HEK293 (cell line): ENCODE results near the gene PIM3.

Source experiments
- CTCF ChIA-PET: fragments of 350-600 bp; formaldehyde crosslinking; extraction: SDS; loops from one replicate; lab custom pipeline; 2021; ENCODE audit warnings: antibody characterized with exemption; lab: Yijun Ruan, JAX
- POLR2A ChIA-PET: fragments of 300-600 bp; formaldehyde crosslinking; extraction: SDS; loops from one replicate; lab custom pipeline; 2020; ENCODE audit warnings: antibody characterized with exemption, inconsistent platforms; lab: Yijun Ruan, JAX
- H3K27ac ChIP-seq: fragments of 200-500 bp; sonication (Bioruptor generic); 2 replicates; pipeline ENCODE4 v1.5.1; 2014; ENCODE audit warnings: low read depth, low read length, control low read depth, inconsistent platforms; ENCODE audit errors: extremely low read depth
- H3K36me3 ChIP-seq, 2 experiments: fragments of 200-500 bp in 1 of 2; sonication (Bioruptor generic) in 1 of 2; 1 replicate in 1 of 2; 2 replicates in 1 of 2; pipeline ENCODE4 v1.5.1; 2014 to 2017; ENCODE audit warnings: inconsistent platforms in 2 of 2, low read length in 2 of 2; ENCODE audit not compliant: control insufficient read depth in 2 of 2, insufficient read depth in 1 of 2
- H3K4me1 ChIP-seq: fragments of 200-500 bp; sonication (Bioruptor generic); 2 replicates; pipeline ENCODE4 v1.5.1; 2014; ENCODE audit warnings: mild to moderate bottlenecking, low read length, inconsistent platforms; ENCODE audit not compliant: control insufficient read depth, insufficient read depth
- H3K4me3 ChIP-seq: 2 replicates; pipeline ENCODE4 v1.5.1; 2011; ENCODE audit warnings: low read depth, mild to moderate bottlenecking, control low read depth, low read length, moderate library complexity
- H3K9me3 ChIP-seq: fragments of 200-500 bp; sonication (Bioruptor generic); 2 replicates; pipeline ENCODE4 v1.5.1; 2014; ENCODE audit warnings: low read depth, low read length, inconsistent platforms; ENCODE audit not compliant: control insufficient read depth, insufficient read depth
- BCL11A ChIP-seq: fragments of 450-650 bp; formaldehyde crosslinking; IDR thresholded peaks from 2 replicates; pipeline ENCODE4 v1.5.1; 2016; ENCODE audit warnings: low read depth, missing biosample characterization, missing genetic modification characterization
- BCL11B ChIP-seq: fragments of 450-650 bp; formaldehyde crosslinking; IDR thresholded peaks from 2 replicates; pipeline ENCODE4 v1.5.1; 2016; ENCODE audit warnings: low read depth, missing biosample characterization, missing genetic modification characterization
- EGR2 ChIP-seq: fragments of 450-650 bp; formaldehyde crosslinking; IDR thresholded peaks from 2 replicates; pipeline ENCODE4 v1.5.1; 2016; ENCODE audit warnings: low read depth, missing biosample characterization, missing genetic modification characterization
- GFI1B ChIP-seq: fragments of 450-650 bp; formaldehyde crosslinking; IDR thresholded peaks from 2 replicates; pipeline ENCODE4 v1.5.1; 2016; ENCODE audit warnings: missing biosample characterization, missing genetic modification characterization
- GLIS2 ChIP-seq: fragments of 450-650 bp; formaldehyde crosslinking; IDR thresholded peaks from 2 replicates; pipeline ENCODE4 v1.5.1; 2016; ENCODE audit warnings: missing biosample characterization, missing genetic modification characterization
- TRIM28 ChIP-seq: IDR thresholded peaks from 2 replicates; pipeline ENCODE4 v1.6.1; 2011; ENCODE audit warnings: low read length, control low read depth, borderline replicate concordance
- ZNF140 ChIP-seq: fragments of 450-650 bp; formaldehyde crosslinking; IDR thresholded peaks from 2 replicates; pipeline ENCODE4 v1.5.1; 2016; ENCODE audit warnings: missing biosample characterization, missing genetic modification characterization
- ZNF214 ChIP-seq: fragments of 450-650 bp; formaldehyde crosslinking; IDR thresholded peaks from 2 replicates; pipeline ENCODE4 v1.5.1; 2017; ENCODE audit warnings: missing biosample characterization, mild to moderate bottlenecking, missing genetic modification characterization, borderline replicate concordance
- ZNF274 ChIP-seq, 2 experiments: fragments of 200-500 bp in 1 of 2; fragments of 450-650 bp in 1 of 2; sonication (Bioruptor generic) in 1 of 2; formaldehyde crosslinking in 1 of 2; IDR thresholded peaks; 2 replicates each; pipeline versions ENCODE4 v1.5.1 to v1.6.1; 2014 to 2016; ENCODE audit warnings: borderline replicate concordance in 1 of 2, inconsistent platforms in 1 of 2, low read length in 1 of 2, missing biosample characterization in 1 of 2, missing genetic modification characterization in 1 of 2
- ZNF302 ChIP-seq: fragments of 450-650 bp; formaldehyde crosslinking; IDR thresholded peaks from 2 replicates; pipeline ENCODE4 v1.5.1; 2016; ENCODE audit warnings: missing biosample characterization, missing genetic modification characterization, low read depth
- ZNF350 ChIP-seq: fragments of 450-650 bp; formaldehyde crosslinking; IDR thresholded peaks from 2 replicates; pipeline ENCODE4 v1.5.0; 2017; ENCODE audit warnings: missing biosample characterization, mild to moderate bottlenecking, missing genetic modification characterization
- ZNF37A ChIP-seq: fragments of 450-650 bp; IDR thresholded peaks from 2 replicates; pipeline ENCODE4 v1.5.1; 2018; ENCODE audit warnings: missing biosample characterization, missing genetic modification characterization
- ZNF521 ChIP-seq: fragments of 450-650 bp; formaldehyde crosslinking; IDR thresholded peaks from 2 replicates; pipeline ENCODE4 v1.5.1; 2017; ENCODE audit warnings: missing biosample characterization, mild to moderate bottlenecking, missing genetic modification characterization
- ZNF544 ChIP-seq: fragments of 450-650 bp; formaldehyde crosslinking; IDR thresholded peaks from 2 replicates; pipeline ENCODE4 v1.5.0; 2017; ENCODE audit warnings: missing biosample characterization, missing genetic modification characterization
- ZNF549 ChIP-seq: fragments of 450-650 bp; IDR thresholded peaks from 2 replicates; pipeline ENCODE4 v1.5.1; 2018; ENCODE audit warnings: missing biosample characterization, missing genetic modification characterization, mild to moderate bottlenecking, inconsistent platforms, moderate library complexity
- ZNF558 ChIP-seq: fragments of 450-650 bp; formaldehyde crosslinking; IDR thresholded peaks from 2 replicates; pipeline ENCODE4 v1.5.1; 2016; ENCODE audit warnings: missing biosample characterization, missing genetic modification characterization
- ZNF707 ChIP-seq: fragments of 450-650 bp; formaldehyde crosslinking; IDR thresholded peaks from 2 replicates; pipeline ENCODE4 v1.5.1; 2016; ENCODE audit warnings: missing biosample characterization, missing genetic modification characterization
- ZNF791 ChIP-seq: fragments of 450-650 bp; formaldehyde crosslinking; IDR thresholded peaks from 2 replicates; pipeline ENCODE4 v1.5.1; 2016; ENCODE audit warnings: missing biosample characterization, missing genetic modification characterization
- ZNF837 ChIP-seq: fragments of 450-650 bp; formaldehyde crosslinking; IDR thresholded peaks from 2 replicates; pipeline ENCODE4 v1.5.1; 2016; ENCODE audit warnings: missing biosample characterization, missing genetic modification characterization
- TF ChIP-seq, protein P1 (sequence below): fragments of 450-650 bp; formaldehyde crosslinking; IDR thresholded peaks from 2 replicates; pipeline ENCODE4 v1.5.1; 2016; ENCODE audit warnings: missing biosample characterization, missing genetic modification characterization
- TF ChIP-seq, protein P2 (sequence below): fragments of 450-650 bp; formaldehyde crosslinking; IDR thresholded peaks from 2 replicates; pipeline ENCODE4; 2016; ENCODE audit warnings: missing biosample characterization, missing genetic modification characterization
- TF ChIP-seq, protein P3 (sequence below): fragments of 450-650 bp; formaldehyde crosslinking; IDR thresholded peaks from 2 replicates; pipeline ENCODE4 v1.5.1; 2017; ENCODE audit warnings: missing biosample characterization, missing genetic modification characterization
- TF ChIP-seq, protein P4 (sequence below): fragments of 450-650 bp; formaldehyde crosslinking; IDR thresholded peaks from 2 replicates; pipeline ENCODE4 v1.5.1; 2016; ENCODE audit warnings: missing biosample characterization, missing genetic modification characterization
- TF ChIP-seq, protein P5 (sequence below): fragments of 450-650 bp; formaldehyde crosslinking; IDR thresholded peaks from 2 replicates; pipeline ENCODE4 v1.5.1; 2016; ENCODE audit warnings: missing biosample characterization, missing genetic modification characterization

Gene PIM3

DNA sequence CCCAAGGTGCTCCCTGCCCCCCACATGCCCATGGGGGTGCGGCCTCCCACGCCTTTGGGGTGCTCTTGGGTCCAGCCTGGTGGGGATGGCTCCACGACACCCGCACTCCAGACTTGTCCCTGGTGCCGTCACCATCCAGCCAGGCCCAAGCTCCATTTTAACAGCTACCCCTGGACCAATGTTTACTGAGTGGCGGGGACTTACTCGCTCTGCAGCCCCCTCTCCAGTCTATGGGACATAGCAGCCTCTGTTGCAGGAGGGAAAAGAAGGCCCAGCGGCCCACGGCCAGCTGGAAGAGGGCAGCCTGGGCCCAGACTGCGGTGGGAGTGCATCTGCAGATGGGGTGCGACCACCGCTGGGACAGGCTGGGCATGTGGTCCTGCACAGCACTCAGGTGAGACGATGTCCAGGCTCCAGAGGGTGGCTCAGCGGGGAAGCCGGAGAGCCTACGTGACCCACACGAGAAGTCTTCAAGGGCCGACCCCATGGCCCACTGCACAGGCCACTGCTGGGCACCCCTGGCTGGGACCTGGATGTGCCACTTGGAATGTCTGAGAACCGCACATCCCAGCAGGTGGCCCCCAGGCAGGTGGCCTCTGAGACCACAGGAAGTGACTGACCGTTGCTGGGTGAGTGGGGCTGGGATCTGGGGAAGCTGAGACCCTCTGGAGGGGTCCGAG, 33.9 kb downstream of the PIM3 start:
- CTCF ChIA-PET = interaction anchor here (0.7 to 2.3 kb wide), 9 partner anchors 9 to 165 kb away, joined by 3 to 11 read pairs (median 4); no protein-coding TSS in a partner anchor

DNA sequence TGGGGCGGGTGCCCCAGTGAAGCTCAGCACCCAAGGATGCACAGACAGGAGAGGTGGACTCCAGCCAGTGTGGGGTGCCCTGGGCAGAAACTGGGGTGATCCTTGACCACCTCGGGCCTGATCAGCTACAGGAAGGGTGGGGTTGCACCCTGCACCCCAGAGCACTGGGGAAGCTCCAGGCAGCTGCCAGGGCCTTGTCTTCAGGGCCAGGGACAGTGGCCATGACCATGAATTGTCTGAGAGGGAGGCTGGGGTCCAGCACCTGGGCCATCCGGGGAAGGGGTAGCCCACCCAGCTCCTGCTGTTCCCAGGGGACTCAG, 34.4 kb downstream of the PIM3 start:
- no peaks in the 10 kb centered on the region for H3K9me3 ChIP-seq
- no peak for TF ChIP-seq GFI1B
- TF ChIP-seq ZNF140 (tag by site-specific recombination) = no peak
- TF ChIP-seq, protein P1, sequence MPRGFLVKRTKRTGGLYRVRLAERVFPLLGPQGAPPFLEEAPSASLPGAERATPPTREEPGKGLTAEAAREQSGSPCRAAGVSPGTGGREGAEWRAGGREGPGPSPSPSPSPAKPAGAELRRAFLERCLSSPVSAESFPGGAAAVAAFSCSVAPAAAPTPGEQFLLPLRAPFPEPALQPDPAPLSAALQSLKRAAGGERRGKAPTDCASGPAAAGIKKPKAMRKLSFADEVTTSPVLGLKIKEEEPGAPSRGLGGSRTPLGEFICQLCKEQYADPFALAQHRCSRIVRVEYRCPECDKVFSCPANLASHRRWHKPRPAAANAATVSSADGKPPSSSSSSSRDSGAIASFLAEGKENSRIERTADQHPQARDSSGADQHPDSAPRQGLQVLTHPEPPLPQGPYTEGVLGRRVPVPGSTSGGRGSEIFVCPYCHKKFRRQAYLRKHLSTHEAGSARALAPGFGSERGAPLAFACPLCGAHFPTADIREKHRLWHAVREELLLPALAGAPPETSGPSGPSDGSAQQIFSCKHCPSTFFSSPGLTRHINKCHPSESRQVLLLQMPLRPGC = no peak
- TF ChIP-seq, protein P2, sequence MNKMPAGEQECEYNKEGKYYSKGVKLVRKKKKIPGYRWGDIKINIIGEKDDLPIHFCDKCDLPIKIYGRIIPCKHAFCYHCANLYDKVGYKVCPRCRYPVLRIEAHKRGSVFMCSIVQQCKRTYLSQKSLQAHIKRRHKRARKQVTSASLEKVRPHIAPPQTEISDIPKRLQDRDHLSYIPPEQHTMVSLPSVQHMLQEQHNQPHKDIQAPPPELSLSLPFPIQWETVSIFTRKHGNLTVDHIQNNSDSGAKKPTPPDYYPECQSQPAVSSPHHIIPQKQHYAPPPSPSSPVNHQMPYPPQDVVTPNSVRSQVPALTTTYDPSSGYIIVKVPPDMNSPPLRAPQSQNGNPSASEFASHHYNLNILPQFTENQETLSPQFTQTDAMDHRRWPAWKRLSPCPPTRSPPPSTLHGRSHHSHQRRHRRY (tag by site-specific recombination) = no peak
- TF ChIP-seq EGR2 (tag by site-specific recombination) = no peak
- TF ChIP-seq, protein P3, sequence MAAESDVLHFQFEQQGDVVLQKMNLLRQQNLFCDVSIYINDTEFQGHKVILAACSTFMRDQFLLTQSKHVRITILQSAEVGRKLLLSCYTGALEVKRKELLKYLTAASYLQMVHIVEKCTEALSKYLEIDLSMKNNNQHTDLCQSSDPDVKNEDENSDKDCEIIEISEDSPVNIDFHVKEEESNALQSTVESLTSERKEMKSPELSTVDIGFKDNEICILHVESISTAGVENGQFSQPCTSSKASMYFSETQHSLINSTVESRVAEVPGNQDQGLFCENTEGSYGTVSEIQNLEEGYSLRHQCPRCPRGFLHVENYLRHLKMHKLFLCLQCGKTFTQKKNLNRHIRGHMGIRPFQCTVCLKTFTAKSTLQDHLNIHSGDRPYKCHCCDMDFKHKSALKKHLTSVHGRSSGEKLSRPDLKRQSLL (tag by site-specific recombination) = no peak
- no peak for TF ChIP-seq ZNF549 (tag by site-specific recombination)
- TF ChIP-seq ZNF274 (IDR thresholded peaks at IDR 0.05; ENCODE audit: low read length) = no peak
- TF ChIP-seq ZNF274 (tag by site-specific recombination; IDR thresholded peaks at IDR 0.05; ENCODE audit: borderline replicate concordance) = no peak
- TF ChIP-seq ZNF350 (tag by site-specific recombination) = no peak
- no peak for TF ChIP-seq ZNF214 (tag by site-specific recombination)
- no peak for TF ChIP-seq ZNF37A
- TF ChIP-seq ZNF544 (tag by site-specific recombination) = no peak
- TF ChIP-seq ZNF302 (tag by site-specific recombination) = no peak
- TF ChIP-seq, protein P4, sequence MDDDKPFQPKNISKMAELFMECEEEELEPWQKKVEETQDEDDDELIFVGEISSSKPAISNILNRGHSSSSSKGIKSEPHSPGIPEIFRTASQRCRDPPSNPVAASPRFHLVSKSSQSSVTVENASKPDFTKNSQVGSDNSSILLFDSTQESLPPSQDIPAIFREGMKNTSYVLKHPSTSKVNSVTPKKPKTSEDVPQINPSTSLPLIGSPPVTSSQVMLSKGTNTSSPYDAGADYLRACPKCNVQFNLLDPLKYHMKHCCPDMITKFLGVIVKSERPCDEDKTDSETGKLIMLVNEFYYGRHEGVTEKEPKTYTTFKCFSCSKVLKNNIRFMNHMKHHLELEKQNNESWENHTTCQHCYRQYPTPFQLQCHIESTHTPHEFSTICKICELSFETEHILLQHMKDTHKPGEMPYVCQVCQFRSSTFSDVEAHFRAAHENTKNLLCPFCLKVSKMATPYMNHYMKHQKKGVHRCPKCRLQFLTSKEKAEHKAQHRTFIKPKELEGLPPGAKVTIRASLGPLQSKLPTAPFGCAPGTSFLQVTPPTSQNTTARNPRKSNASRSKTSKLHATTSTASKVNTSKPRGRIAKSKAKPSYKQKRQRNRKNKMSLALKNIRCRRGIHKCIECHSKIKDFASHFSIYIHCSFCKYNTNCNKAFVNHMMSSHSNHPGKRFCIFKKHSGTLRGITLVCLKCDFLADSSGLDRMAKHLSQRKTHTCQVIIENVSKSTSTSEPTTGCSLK (tag by site-specific recombination) = no peak
- no peak overlapping the region for H3K27ac ChIP-seq
- POLR2A ChIA-PET = no interaction called here
- no peak overlapping the region for H3K4me3 ChIP-seq
- CTCF ChIA-PET = interaction anchor here (1.1 to 1.6 kb wide), 4 partner anchors 10 to 64 kb away, joined by 3 to 5 read pairs (median 4); no protein-coding TSS in a partner anchor
- no peaks in the 10 kb centered on the region for H3K4me1 ChIP-seq
- H3K36me3 ChIP-seq = no peaks in the 10 kb centered on the region

More for the DNA sequence above, 33.9 kb downstream of the PIM3 start:
- TF ChIP-seq BCL11B (tag by site-specific recombination) (no peak), GFI1B (no peak), GLIS2 (tag by site-specific recombination) (no peak), ZNF707 (no peak), ZNF837 (tag by site-specific recombination) (no peak), ZNF791 (tag by site-specific recombination) (no peak), ZNF302 (tag by site-specific recombination) (no peak), BCL11A (no peak), ZNF558 (tag by site-specific recombination) (no peak), ZNF521 (tag by site-specific recombination) (no peak), TRIM28 (no peak)
- TF ChIP-seq, protein P5, sequence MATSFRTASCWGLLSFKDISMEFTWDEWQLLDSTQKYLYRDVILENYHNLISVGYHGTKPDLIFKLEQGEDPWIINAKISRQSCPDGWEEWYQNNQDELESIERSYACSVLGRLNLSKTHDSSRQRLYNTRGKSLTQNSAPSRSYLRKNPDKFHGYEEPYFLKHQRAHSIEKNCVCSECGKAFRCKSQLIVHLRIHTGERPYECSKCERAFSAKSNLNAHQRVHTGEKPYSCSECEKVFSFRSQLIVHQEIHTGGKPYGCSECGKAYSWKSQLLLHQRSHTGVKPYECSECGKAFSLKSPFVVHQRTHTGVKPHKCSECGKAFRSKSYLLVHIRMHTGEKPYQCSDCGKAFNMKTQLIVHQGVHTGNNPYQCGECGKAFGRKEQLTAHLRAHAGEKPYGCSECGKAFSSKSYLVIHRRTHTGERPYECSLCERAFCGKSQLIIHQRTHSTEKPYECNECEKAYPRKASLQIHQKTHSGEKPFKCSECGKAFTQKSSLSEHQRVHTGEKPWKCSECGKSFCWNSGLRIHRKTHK = no peak
- H3K4me1 ChIP-seq = no peaks in the 10 kb centered on the region
- no peaks in the 10 kb centered on the region for H3K36me3 ChIP-seq
- no peaks in the 10 kb centered on the region for H3K9me3 ChIP-seq
- POLR2A ChIA-PET = interaction anchor here (1.0 kb wide), 1 partner anchor 10 kb away, joined by 3 read pairs; no protein-coding TSS in a partner anchor
- H3K27ac ChIP-seq = no peak overlapping the region
- H3K4me3 ChIP-seq = no peak overlapping the region
